Heart left ventricle (tissue), 13 donors: ENCODE results near the gene STARD6.

Source experiments
- POLR2A ChIP-seq, 2 donors: fragments of 450-650 bp; IDR thresholded peaks; one replicate each; pipeline ENCODE4 v1.6.1; 2017; ENCODE audit warnings: antibody characterized with exemption in 2 of 2, mild to moderate bottlenecking in 2 of 2, moderate library complexity in 2 of 2
- TF ChIP-seq, protein P1 (sequence below), 12 donors: fragments of 200-600 bp; sonication (generic) in 4 of 12; IDR thresholded peaks; one replicate each; pipeline versions ENCODE4 v1.5.0 to v1.8.0; 2018 to 2022; ENCODE audit warnings: antibody characterized with exemption in 12 of 12, mild to moderate bottlenecking in 5 of 12
- donor health status: ischemic (EF 13 %, LVEDD 7.1; RV severe dilation, severe dysfunction).
- donor health status: DM: no; HTN: yes; CAD: no.
- donor health status: DM: no; HTN: no; CAD: no.
- donor health status: ischemic (EF 25% LVEDD 6.9; RV normal size, moderate dysfunction).
- donor health status: ischemic (EF 25% LVEDD 5.7; RV mildly dilated, moderate dysfunction).
- donor health status: ischemic (EF 35%, LVEDD 5.7; RV mildly dilated, moderate dysfunction).
- donor health status: nonischemic (EF 11% LVEDD 7.7; RV severe dilation, severe dysfunction).
- donor health status: DM: yes; HTN: yes; CAD: no.
- donor health status: PGD.
- donor health status: ischemic (EF 29% LVEDD 5.4; RV normal size, mild dysfunction).
- donor health status: nonischemic (EF 23%, LVEDD 6.1; RV moderate dilation, normal function).

GRCh38 chr18:54389143-54389505 lies 31.5 kb upstream of the STARD6 start:
- TF ChIP-seq, protein P1, sequence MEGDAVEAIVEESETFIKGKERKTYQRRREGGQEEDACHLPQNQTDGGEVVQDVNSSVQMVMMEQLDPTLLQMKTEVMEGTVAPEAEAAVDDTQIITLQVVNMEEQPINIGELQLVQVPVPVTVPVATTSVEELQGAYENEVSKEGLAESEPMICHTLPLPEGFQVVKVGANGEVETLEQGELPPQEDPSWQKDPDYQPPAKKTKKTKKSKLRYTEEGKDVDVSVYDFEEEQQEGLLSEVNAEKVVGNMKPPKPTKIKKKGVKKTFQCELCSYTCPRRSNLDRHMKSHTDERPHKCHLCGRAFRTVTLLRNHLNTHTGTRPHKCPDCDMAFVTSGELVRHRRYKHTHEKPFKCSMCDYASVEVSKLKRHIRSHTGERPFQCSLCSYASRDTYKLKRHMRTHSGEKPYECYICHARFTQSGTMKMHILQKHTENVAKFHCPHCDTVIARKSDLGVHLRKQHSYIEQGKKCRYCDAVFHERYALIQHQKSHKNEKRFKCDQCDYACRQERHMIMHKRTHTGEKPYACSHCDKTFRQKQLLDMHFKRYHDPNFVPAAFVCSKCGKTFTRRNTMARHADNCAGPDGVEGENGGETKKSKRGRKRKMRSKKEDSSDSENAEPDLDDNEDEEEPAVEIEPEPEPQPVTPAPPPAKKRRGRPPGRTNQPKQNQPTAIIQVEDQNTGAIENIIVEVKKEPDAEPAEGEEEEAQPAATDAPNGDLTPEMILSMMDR (IDR thresholded peaks at IDR 0.05), result no peak
- no peak for TF ChIP-seq POLR2A (IDR thresholded peaks at IDR 0.05)
